ENCODE data around the gene KIAA1671.

KIAA1671 gene

GRCh38 chr22:25048659-25049647, 96.4 kb downstream of the KIAA1671 start:
- DNase-seq = peak; percentile 26

- DNase-seq = no peak
Observed at GRCh38 chr22:25049770-25050169, 97.3 kb downstream of the KIAA1671 start.

- no peak for DNase-seq
Observed at GRCh38 chr22:25050566-25050965, 98.0 kb downstream of the KIAA1671 start.

GRCh38 chr22:25051073-25051472, 98.6 kb downstream of the KIAA1671 start:
- DNase-seq = no peak

- no peak for DNase-seq
Observed at GRCh38 chr22:25051983-25052710, 99.6 kb downstream of the KIAA1671 start.

- DNase-seq = no peak
Observed at GRCh38 chr22:25053153-25053805, 100.8 kb downstream of the KIAA1671 start.

- no peak for DNase-seq
Observed at GRCh38 chr22:25054943-25055511, 102.5 kb downstream of the KIAA1671 start.

GRCh38 chr22:25057013-25057881, 104.7 kb downstream of the KIAA1671 start:
- DNase-seq = peak; percentile 26

GRCh38 chr22:25059438-25059837, 106.9 kb downstream of the KIAA1671 start:
- DNase-seq = no peak

- no peak for DNase-seq
Observed at GRCh38 chr22:25060522-25061071, 108.1 kb downstream of the KIAA1671 start.

- no peak for DNase-seq
Observed at GRCh38 chr22:25061134-25061533, 108.6 kb downstream of the KIAA1671 start.

GRCh38 chr22:25061605-25062376, 109.3 kb downstream of the KIAA1671 start:
- DNase-seq = no peak

GRCh38 chr22:25062386-25063085, 110.0 kb downstream of the KIAA1671 start:
- DNase-seq = no peak

- DNase-seq = no peak
Observed at GRCh38 chr22:25064894-25065560, 112.5 kb downstream of the KIAA1671 start.

- DNase-seq = no peak
Observed at GRCh38 chr22:25066861-25067435, 114.4 kb downstream of the KIAA1671 start.

GRCh38 chr22:25067851-25068421, 115.4 kb downstream of the KIAA1671 start:
- DNase-seq = no peak

GRCh38 chr22:25068707-25069106, 116.2 kb downstream of the KIAA1671 start:
- no peak for DNase-seq

GRCh38 chr22:25069426-25069757, 116.9 kb downstream of the KIAA1671 start:
- no peak for DNase-seq

Measured in NCI-H2227 treated with DMSO at 0.1 percent for 48 hours (cell line).